ENCODE results near the gene RHOV. TPM values are rescaled to one million over a fixed set of nuclear protein-coding genes. Genes with fewer than 3 reads are reported as not detected.
A peak's percentile ranks its signal among the peaks of the same experiment; 100 is the strongest.

RHOV gene
- total and polyA plus RNA-seq, 2 experiments from 2014 or later, result 1.7 to 6.1 TPM

- 93% methylated on average over 8 of the region's 8 CpGs for whole genome bisulfite sequencing (ENCODE audit: low lambda C conversion rate, missing lambda C conversion rate)
- Histone ChIP-seq H3K9me3 (ENCODE audit: low read depth) (no peaks in the 10 kb centered on the region), H3K79me2 (peaks cover 62% of the 10 kb centered on the region), H3K4me1 (ENCODE audit: insufficient read depth) (peaks cover 13% of the 10 kb centered on the region), H3K4me2 (no peak overlapping the region), H4K20me1 (ENCODE audit: insufficient read depth, poor library complexity, severe bottlenecking) (no peaks in the 10 kb centered on the region), H3K9me2 (replicated peaks; ENCODE audit: insufficient read depth) (no peaks in the 10 kb centered on the region), H2AFZ (no peak overlapping the region), H3K4me3 (no peak overlapping the region), H3K27me3 (no peaks in the 10 kb centered on the region), H3K36me3 (replicated peaks; ENCODE audit: insufficient read depth, low read depth) (no peaks in the 10 kb centered on the region), H3K27ac (no peak overlapping the region)
- no peak for TF ChIP-seq CTCF (IDR thresholded peaks at IDR 0.05; ENCODE audit: poor library complexity)
- no peak for TF ChIP-seq EZH2 (IDR thresholded peaks at IDR 0.05; ENCODE audit: borderline replicate concordance)
- TF ChIP-seq EZH2phosphoT487 (IDR thresholded peaks at IDR 0.05; ENCODE audit: low read depth, severe bottlenecking, unreplicated experiment), result no peak
- peak; percentile 34 for DNase-seq (ENCODE audit: low spot score)
Observed at GRCh38 chr15:40850576-40851112, 23.4 kb downstream of the RHOV start.

GRCh38 chr15:40847223-40847961 lies 26.6 kb downstream of the RHOV start:
- H4K20me1 ChIP-seq (ENCODE audit: insufficient read depth, poor library complexity, severe bottlenecking), result no peaks in the 10 kb centered on the region
- peak; percentile 93 for DNase-seq (ENCODE audit: low spot score)
- H3K9me2 ChIP-seq (replicated peaks; ENCODE audit: insufficient read depth), result no peaks in the 10 kb centered on the region
- no peak overlapping the region for H2AFZ ChIP-seq
- no peaks in the 10 kb centered on the region for H3K27me3 ChIP-seq
- peaks cover 13% of the 10 kb centered on the region for H3K4me1 ChIP-seq (ENCODE audit: insufficient read depth)
- peak overlapping the region; percentile 97 for H3K27ac ChIP-seq
- H3K9me3 ChIP-seq (ENCODE audit: low read depth), result no peaks in the 10 kb centered on the region
- H3K4me3 ChIP-seq, result no peak overlapping the region
- TF ChIP-seq EZH2 (IDR thresholded peaks at IDR 0.05; ENCODE audit: borderline replicate concordance) (no peak), EZH2phosphoT487 (IDR thresholded peaks at IDR 0.05; ENCODE audit: low read depth, severe bottlenecking, unreplicated experiment) (no peak), CTCF (IDR thresholded peaks at IDR 0.05; ENCODE audit: poor library complexity) (no peak)
- 43% methylated on average over 7 of the region's 7 CpGs for WGBS (ENCODE audit: low lambda C conversion rate, missing lambda C conversion rate)
- no peaks in the 10 kb centered on the region for H3K36me3 ChIP-seq (replicated peaks; ENCODE audit: insufficient read depth, low read depth)
- peak overlapping the region; percentile 72 for H3K4me2 ChIP-seq
- H3K79me2 ChIP-seq, result peaks cover 71% of the 10 kb centered on the region

- Histone ChIP-seq H3K4me1 (ENCODE audit: insufficient read depth) (peaks cover 8% of the 10 kb centered on the region), H3K4me2 (peak overlapping the region; percentile 72), H3K79me2 (peaks cover 71% of the 10 kb centered on the region), H2AFZ (no peak overlapping the region), H3K9me3 (ENCODE audit: low read depth) (no peaks in the 10 kb centered on the region), H3K4me3 (peak overlapping the region; percentile 2), H3K27me3 (no peaks in the 10 kb centered on the region), H3K9me2 (replicated peaks; ENCODE audit: insufficient read depth) (no peaks in the 10 kb centered on the region), H4K20me1 (ENCODE audit: insufficient read depth, poor library complexity, severe bottlenecking) (no peaks in the 10 kb centered on the region), H3K36me3 (replicated peaks; ENCODE audit: insufficient read depth, low read depth) (no peaks in the 10 kb centered on the region), H3K27ac (peak overlapping the region; percentile 97)
- no peak for TF ChIP-seq EZH2 (IDR thresholded peaks at IDR 0.05; ENCODE audit: borderline replicate concordance)
- TF ChIP-seq EZH2phosphoT487 (IDR thresholded peaks at IDR 0.05; ENCODE audit: low read depth, severe bottlenecking, unreplicated experiment), result no peak
- TF ChIP-seq CTCF (IDR thresholded peaks at IDR 0.05; ENCODE audit: poor library complexity), result no peak
- peak; percentile 65 for DNase-seq (ENCODE audit: low spot score)
Observed at GRCh38 chr15:40846841-40847222, 27.2 kb downstream of the RHOV start.

Measured in hepatocyte (in vitro differentiated cells).